Testis (tissue), 3 donors: ENCODE data around the gene SMAD6. TPM values are rescaled to one million over a fixed set of nuclear protein-coding genes. Genes with fewer than 3 reads are reported as not detected.
"Not testable (repeated sequence)": the region's sequence is repeated elsewhere in the genome, so short reads cannot be mapped to it uniquely, and the experiment has no call there.

ENCODE experiments used
- DNase-seq: peaks from one replicate; pipeline ENCODE4 v3.0.0-alpha.2; 2019
- H3K27ac ChIP-seq, 2 donors: fragments of 200-600 bp; sonication (generic); one replicate each; pipeline ENCODE4 v1.5.1; 2019
- H3K27me3 ChIP-seq: fragments of 200-600 bp; sonication (generic); one replicate; pipeline ENCODE4 v1.5.1; 2019
- H3K36me3 ChIP-seq: fragments of 200-600 bp; sonication (generic); one replicate; pipeline ENCODE4 v1.5.1; 2017; ENCODE audit warnings: low read depth; ENCODE audit errors: missing control alignments
- H3K4me1 ChIP-seq: fragments of 200-600 bp; sonication (generic); one replicate; pipeline ENCODE4 v1.5.1; 2019
- H3K4me3 ChIP-seq, 2 donors: fragments of 200-600 bp; sonication (generic); one replicate each; pipeline ENCODE4 v1.5.1; 2017 to 2019
- H3K9me3 ChIP-seq: fragments of 200-600 bp; sonication (generic); one replicate; pipeline ENCODE4 v1.5.1; 2017
- POLR2A ChIP-seq: fragments of 450-650 bp; IDR thresholded peaks from one replicate; pipeline ENCODE4 v1.6.1; 2017; ENCODE audit warnings: antibody characterized with exemption, mild to moderate bottlenecking, moderate library complexity
- WGBS, 2 donors: methylation state at CpG; one replicate each; pipeline ENCODE4 v1.1.5; 2018; 5-methylcytosine and 5-hydroxymethylcytosine counted together
- intact Hi-C: fragments of 100-400 bp; cut with DNase I; formaldehyde crosslinking; loops from one replicate; pipeline ENCODE4 v1.15.1; 2023; ENCODE audit warnings: low total_unique reads
- polyA plus RNA-seq: library from polyadenylated mRNA; stranded (reverse); fragments of 350-450 nt; fragmentation: Illumina TruSeq; extraction: RNeasy Lipid Tissue Mini Kit (QIAGEN cat#74804); gene quantifications from one replicate; pipeline ENCODE4 v1.2.3, GENCODE V29; 2014; ENCODE audit warnings: low read depth, low replicate concordance; ENCODE audit not compliant: insufficient read depth
- total RNA-seq, 2 donors: library from RNA; depleted of rRNA; stranded (reverse); fragments of >200 nt; gene quantifications; one replicate each; pipeline ENCODE4 v1.2.3, GENCODE V29; 2016
- TF ChIP-seq, protein P1 (sequence below), 3 experiments: fragments of 450-650 bp in 2 of 3; fragments of 200-600 bp in 1 of 3; sonication (generic) in 1 of 3; IDR thresholded peaks; one replicate each; pipeline ENCODE4 v1.5.1; 2016 to 2019; ENCODE audit warnings: antibody characterized with exemption in 3 of 3, mild to moderate bottlenecking in 2 of 3, moderate library complexity in 1 of 3

SMAD6 gene
- total and polyA plus RNA-seq, 3 donors from 2014 or later, result 3.2 to 19.4 (median 17.5) TPM

DNA sequence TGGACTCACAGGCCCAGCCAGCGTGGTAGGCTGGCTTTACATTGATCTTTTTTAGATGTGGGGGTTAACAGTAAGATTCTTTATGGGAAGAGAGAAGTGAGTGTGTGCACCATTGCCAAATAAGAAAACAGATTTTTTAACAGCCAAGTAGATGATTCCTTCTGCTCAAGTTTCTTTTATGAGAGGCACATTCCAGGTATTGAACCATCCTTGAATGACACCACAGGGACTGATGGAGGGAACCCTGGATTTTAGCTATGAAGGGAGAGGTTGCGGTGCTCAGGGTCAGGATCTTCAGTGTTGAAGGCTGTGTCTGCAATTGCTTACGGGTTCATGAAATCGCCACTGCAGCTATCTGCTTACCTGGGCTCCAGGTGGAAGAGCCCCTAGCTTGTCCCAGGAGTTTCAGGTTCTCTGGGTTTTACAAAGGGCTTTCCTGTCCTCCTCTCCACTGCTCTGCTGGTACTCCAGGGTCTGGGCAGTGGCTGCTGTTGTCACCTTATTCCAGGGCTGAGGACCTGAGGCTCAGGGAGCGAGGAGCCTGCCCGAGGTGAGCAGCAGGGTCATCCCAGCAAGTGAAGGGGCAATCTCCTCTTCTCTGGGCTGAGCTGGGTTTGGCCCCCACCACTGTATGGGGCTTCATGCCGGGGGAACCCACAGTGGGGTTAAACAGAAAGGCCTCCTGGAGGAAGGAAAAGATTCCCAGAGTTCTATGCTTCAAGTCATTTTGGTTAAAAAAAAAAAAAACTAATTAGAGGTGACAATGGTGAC lies 53.4 kb downstream of the SMAD6 start:
- H3K36me3 ChIP-seq, result no peaks in the 10 kb centered on the region
- WGBS, 2 donors, result 86 to 89% methylated on average over 7 of the region's 7 CpGs
- no peaks in the 10 kb centered on the region for H3K27me3 ChIP-seq
- H3K27ac ChIP-seq, result no peak overlapping the region
- TF ChIP-seq, protein P1, sequence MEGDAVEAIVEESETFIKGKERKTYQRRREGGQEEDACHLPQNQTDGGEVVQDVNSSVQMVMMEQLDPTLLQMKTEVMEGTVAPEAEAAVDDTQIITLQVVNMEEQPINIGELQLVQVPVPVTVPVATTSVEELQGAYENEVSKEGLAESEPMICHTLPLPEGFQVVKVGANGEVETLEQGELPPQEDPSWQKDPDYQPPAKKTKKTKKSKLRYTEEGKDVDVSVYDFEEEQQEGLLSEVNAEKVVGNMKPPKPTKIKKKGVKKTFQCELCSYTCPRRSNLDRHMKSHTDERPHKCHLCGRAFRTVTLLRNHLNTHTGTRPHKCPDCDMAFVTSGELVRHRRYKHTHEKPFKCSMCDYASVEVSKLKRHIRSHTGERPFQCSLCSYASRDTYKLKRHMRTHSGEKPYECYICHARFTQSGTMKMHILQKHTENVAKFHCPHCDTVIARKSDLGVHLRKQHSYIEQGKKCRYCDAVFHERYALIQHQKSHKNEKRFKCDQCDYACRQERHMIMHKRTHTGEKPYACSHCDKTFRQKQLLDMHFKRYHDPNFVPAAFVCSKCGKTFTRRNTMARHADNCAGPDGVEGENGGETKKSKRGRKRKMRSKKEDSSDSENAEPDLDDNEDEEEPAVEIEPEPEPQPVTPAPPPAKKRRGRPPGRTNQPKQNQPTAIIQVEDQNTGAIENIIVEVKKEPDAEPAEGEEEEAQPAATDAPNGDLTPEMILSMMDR (IDR thresholded peaks at IDR 0.05), result no peak
- TF ChIP-seq POLR2A, result no peak
- no peak overlapping the region for H3K4me3 ChIP-seq
- H3K9me3 ChIP-seq, result no peaks in the 10 kb centered on the region
- intact Hi-C loops, result no loop called here
- peaks cover 12% of the 10 kb centered on the region for H3K4me1 ChIP-seq
- DNase-seq, result no peak

DNA sequence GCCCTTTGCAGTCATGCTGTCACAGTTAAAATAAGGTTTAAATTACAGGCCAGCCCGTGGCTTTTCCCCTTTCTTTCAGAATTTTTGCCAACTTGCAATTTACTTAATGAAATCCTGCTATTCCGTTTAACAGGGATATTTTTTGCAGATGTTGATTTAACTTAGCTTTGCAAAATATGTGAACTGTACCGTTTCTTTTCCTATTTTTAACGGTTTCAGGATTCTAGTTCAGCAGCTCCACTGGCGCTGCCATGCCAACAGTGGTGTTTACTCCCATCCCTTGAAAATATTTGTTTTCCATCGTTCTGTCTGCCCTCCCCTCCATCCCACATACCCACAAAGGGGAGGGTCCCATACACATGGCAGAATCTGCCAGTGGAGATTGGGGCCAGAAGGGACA lies 54.3 kb downstream of the SMAD6 start:
- TF ChIP-seq, protein P1 (IDR thresholded peaks at IDR 0.05), result no peak
- TF ChIP-seq POLR2A, result no peak
- no peak overlapping the region for H3K27ac ChIP-seq
- no peak overlapping the region for H3K4me3 ChIP-seq
- peaks cover 16% of the 10 kb centered on the region for H3K4me1 ChIP-seq
- H3K36me3 ChIP-seq, result no peaks in the 10 kb centered on the region
- DNase-seq, result no peak
- 47 to 54% methylated on average over 6 of the region's 6 CpGs for WGBS, 2 donors
- H3K27me3 ChIP-seq, result no peaks in the 10 kb centered on the region
- no peaks in the 10 kb centered on the region for H3K9me3 ChIP-seq
- intact Hi-C loops, result no loop called here

DNA sequence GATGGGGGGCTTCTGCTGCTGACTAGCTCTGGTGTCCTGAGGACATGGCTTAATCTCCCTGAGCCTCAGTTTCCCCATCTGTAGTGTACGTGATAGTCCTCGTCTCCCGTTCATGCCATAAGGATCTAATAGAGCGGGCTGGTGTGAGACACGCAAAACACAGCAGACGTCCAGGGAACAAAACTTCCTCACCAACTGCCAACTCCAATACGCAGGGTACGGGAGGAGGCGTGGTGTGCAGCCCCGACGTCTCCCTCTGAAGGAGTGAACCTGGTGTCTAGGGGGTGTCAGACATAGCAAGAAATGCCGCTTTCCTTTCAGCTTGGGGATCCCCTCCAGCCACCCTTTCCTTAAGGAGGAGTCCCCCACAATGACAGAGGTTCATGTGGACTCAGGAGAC lies 55.0 kb downstream of the SMAD6 start:
- no peak overlapping the region for H3K4me3 ChIP-seq
- H3K36me3 ChIP-seq, result no peaks in the 10 kb centered on the region
- DNase-seq, result no peak
- no peaks in the 10 kb centered on the region for H3K27me3 ChIP-seq
- intact Hi-C loops, result no loop called here
- H3K27ac ChIP-seq, result no peak overlapping the region
- H3K4me1 ChIP-seq, result peaks cover 16% of the 10 kb centered on the region
- H3K9me3 ChIP-seq, result no peaks in the 10 kb centered on the region
- TF ChIP-seq, protein P1 (IDR thresholded peaks at IDR 0.05), result no peak
- no peak for TF ChIP-seq POLR2A
- WGBS, 2 donors, result 84 to 88% methylated on average over 12 of the region's 12 CpGs

DNA sequence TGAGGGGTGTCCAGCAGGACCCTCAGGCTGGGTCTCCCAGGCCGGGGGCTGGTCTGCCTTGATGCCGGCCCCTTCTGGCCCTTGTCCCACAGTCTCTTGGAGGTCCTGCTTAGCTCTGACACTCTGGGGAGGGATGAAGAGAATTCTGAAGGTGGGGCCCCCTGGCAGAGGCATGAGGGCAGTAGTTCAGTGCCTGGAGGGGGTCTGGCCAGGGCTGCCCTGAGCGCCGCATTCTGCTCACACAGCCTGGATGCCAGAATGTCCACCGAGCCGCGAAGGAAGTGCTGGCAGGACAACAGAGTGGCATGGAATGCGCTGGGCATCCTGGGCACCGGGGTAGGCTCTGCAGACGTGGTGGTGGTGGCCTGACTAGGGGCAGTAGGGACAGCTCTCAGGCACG lies 55.5 kb downstream of the SMAD6 start:
- no peak for DNase-seq
- Histone ChIP-seq H3K27me3 (no peaks in the 10 kb centered on the region), H3K4me1 (peaks cover 15% of the 10 kb centered on the region), H3K9me3 (no peaks in the 10 kb centered on the region), H3K27ac (no peak overlapping the region), H3K4me3 (no peak overlapping the region), H3K36me3 (no peaks in the 10 kb centered on the region)
- TF ChIP-seq, protein P1 (IDR thresholded peaks at IDR 0.05), result no peak
- no peak for TF ChIP-seq POLR2A
- WGBS, 2 donors, result 82 to 100% methylated on average over 3 to 11 of the region's 11 CpGs
- intact Hi-C loops, result no loop called here

DNA sequence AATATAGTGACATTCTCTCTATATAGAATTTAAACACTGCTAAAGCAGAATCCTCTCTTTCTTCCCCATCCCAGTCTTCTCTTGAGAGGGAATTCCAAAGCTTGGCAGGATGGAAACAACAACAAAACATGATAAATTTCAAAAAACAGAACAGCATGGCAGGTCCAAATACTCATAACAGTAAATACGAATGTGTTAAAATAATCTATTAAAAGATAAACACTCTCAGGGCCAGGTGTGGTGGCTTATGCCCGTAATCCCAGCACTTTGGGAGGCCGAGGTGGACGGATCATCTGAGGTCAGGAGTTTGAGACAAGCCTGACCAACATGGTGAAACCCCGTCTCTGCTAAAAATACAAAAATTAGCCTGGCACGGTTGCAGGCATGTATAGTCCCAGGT lies 56.2 kb downstream of the SMAD6 start:
- H3K9me3 ChIP-seq, H3K4me3 ChIP-seq, DNase-seq, H3K36me3 ChIP-seq, H3K27me3 ChIP-seq, intact Hi-C loops, H3K27ac ChIP-seq: not testable (repeated sequence)
- peaks cover 19% of the 10 kb centered on the region for H3K4me1 ChIP-seq
- 83 to 88% methylated on average over 6 of the region's 6 CpGs for WGBS, 2 donors
